Keratinocyte (primary cell): ENCODE measurements around the gene CCDC171.

Source experiments
- CTCF ChIP-seq, 3 experiments: IDR thresholded peaks in 1 of 3; conservative IDR thresholded peaks in 1 of 3; optimal IDR thresholded peaks in 1 of 3; 2 replicates in 2 of 3; 3 replicates in 1 of 3; pipeline versions ENCODE3 to v1.5.1; 2011; ENCODE audit warnings: low read length in 3 of 3, mild to moderate bottlenecking in 3 of 3, moderate library complexity in 2 of 3, control low read depth in 1 of 3, inconsistent platforms in 1 of 3; ENCODE audit not compliant: insufficient read depth in 2 of 3; ENCODE audit errors: extremely low read depth in 1 of 3
- EZH2 ChIP-seq: IDR thresholded peaks from one replicate; pipeline ENCODE4 v1.6.1; 2012; ENCODE audit warnings: inconsistent platforms, mild to moderate bottlenecking, low read length, moderate library complexity

DNA sequence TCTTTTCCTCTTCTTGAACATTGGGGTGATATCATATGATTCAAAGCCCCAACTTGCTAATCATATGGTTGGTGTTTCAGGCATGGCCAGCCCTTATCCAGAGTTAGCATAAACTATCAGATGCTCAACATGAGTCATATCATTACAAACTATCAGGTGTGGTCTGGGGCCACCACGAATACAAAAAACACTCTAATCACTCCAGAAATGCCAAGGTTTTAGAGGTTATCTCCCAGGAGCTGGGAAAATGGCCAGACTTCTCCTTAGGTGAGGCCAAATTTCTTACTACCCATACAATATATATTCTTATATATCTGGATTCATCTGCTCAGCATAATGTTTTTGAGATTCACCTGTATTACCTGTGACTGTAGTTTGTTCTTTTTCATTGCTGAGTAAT, 210.5 kb downstream of the CCDC171 start:
- TF ChIP-seq CTCF (optimal IDR thresholded peaks at IDR 0.05 in 1 of 3, IDR thresholded peaks at IDR 0.05 in 1 of 3, conservative IDR thresholded peaks at IDR 0.05 in 1 of 3; ENCODE audit: extremely low read depth in 1 of 3, insufficient read depth in 2 of 3, low read length in 3 of 3): no peak
- TF ChIP-seq EZH2: no peak
